Measurements from ENCODE around the gene STRA6. TPM values are rescaled to one million over a fixed set of nuclear protein-coding genes. Genes with fewer than 3 reads are reported as not detected.

The STRA6 gene
- total RNA-seq, 6 donors from 2014 or later, result 0.22 to 3.5 (median 0.88) TPM; not detected in 3

GRCh38 chr15:74222240-74223119 lies 19.9 kb upstream of the STRA6 start:
- H3K4me3 ChIP-seq, result no peak overlapping the region
- H3K27ac ChIP-seq, result no peak overlapping the region
- no peak for DNase-seq
- H3K9me3 ChIP-seq, result no peaks in the 10 kb centered on the region
- no peak for ATAC-seq (ENCODE audit: low FRiP score in 2 of 2)
- WGBS, 2 donors, result 48 to 49% methylated on average over 24 to 25 of the region's 25 CpGs
- TF ChIP-seq POLR2AphosphoS5 (IDR thresholded peaks at IDR 0.05), result no peak
- TF ChIP-seq CTCF (IDR thresholded peaks at IDR 0.05), result no peak
- TF ChIP-seq EP300 (IDR thresholded peaks at IDR 0.05), result no peak
- TF ChIP-seq POLR2A (IDR thresholded peaks at IDR 0.05), result no peak
- peaks cover 0 to 2% (median 0%) of the 10 kb centered on the region in 4 donors for H3K4me1 ChIP-seq
- H3K27me3 ChIP-seq, result peaks cover 0 to 3% (median 0%) of the 10 kb centered on the region in 4 donors
- H3K36me3 ChIP-seq, result no peaks in the 10 kb centered on the region

- DNase-seq, result no peak
- Histone ChIP-seq H3K27me3 (peaks cover 0 to 3% (median 0%) of the 10 kb centered on the region in 4 donors), H3K36me3 (no peaks in the 10 kb centered on the region), H3K9me3 (no peaks in the 10 kb centered on the region), H3K27ac (no peak overlapping the region), H3K4me1 (peaks cover 0 to 2% (median 0%) of the 10 kb centered on the region in 4 donors), H3K4me3 (no peak overlapping the region)
- TF ChIP-seq POLR2A (IDR thresholded peaks at IDR 0.05), result no peak
- no peak for TF ChIP-seq CTCF (IDR thresholded peaks at IDR 0.05)
- no peak for TF ChIP-seq EP300 (IDR thresholded peaks at IDR 0.05)
- ATAC-seq (ENCODE audit: low FRiP score in 2 of 2), result no peak
- WGBS, 2 donors, result 43 to 64% methylated on average over 12 of the region's 12 CpGs
Measured at GRCh38 chr15:74221399-74222239, 19.0 kb upstream of the STRA6 start.

- no peaks in the 10 kb centered on the region for H3K36me3 ChIP-seq
- no peak overlapping the region for H3K27ac ChIP-seq
- no peak overlapping the region for H3K4me3 ChIP-seq
- WGBS, 2 donors, result 55 to 63% methylated on average over 11 of the region's 11 CpGs
- H3K9me3 ChIP-seq, result no peaks in the 10 kb centered on the region
- TF ChIP-seq EP300 (IDR thresholded peaks at IDR 0.05), result no peak
- TF ChIP-seq CTCF (IDR thresholded peaks at IDR 0.05), result no peak
- no peak for TF ChIP-seq POLR2A (IDR thresholded peaks at IDR 0.05)
- TF ChIP-seq POLR2AphosphoS5 (IDR thresholded peaks at IDR 0.05), result no peak
- ATAC-seq (ENCODE audit: low FRiP score in 2 of 2), result no peak
- no peak for DNase-seq
- H3K4me1 ChIP-seq, result peaks cover 0 to 2% (median 0%) of the 10 kb centered on the region in 4 donors
- H3K27me3 ChIP-seq, result peaks cover 0 to 3% (median 0%) of the 10 kb centered on the region in 4 donors
Measured at GRCh38 chr15:74220475-74221248, 18.1 kb upstream of the STRA6 start.

- peaks cover 0 to under 1% (median 0%) of the 10 kb centered on the region in 4 donors for H3K27me3 ChIP-seq
- TF ChIP-seq EP300 (IDR thresholded peaks at IDR 0.05) (no peak), POLR2AphosphoS5 (IDR thresholded peaks at IDR 0.05) (no peak), POLR2A (IDR thresholded peaks at IDR 0.05) (no peak), CTCF (IDR thresholded peaks at IDR 0.05) (no peak)
- no peaks in the 10 kb centered on the region for H3K36me3 ChIP-seq
- no peak for DNase-seq
- H3K4me1 ChIP-seq, result peaks cover 0 to 9% (median 2%) of the 10 kb centered on the region in 4 donors
- ATAC-seq (ENCODE audit: low FRiP score in 2 of 2), result no peak
- H3K27ac ChIP-seq, result no peak overlapping the region
- no peaks in the 10 kb centered on the region for H3K9me3 ChIP-seq
- 91 to 94% methylated on average over 14 to 16 of the region's 16 CpGs for WGBS, 2 donors
- H3K4me3 ChIP-seq, result no peak overlapping the region
Measured at GRCh38 chr15:74217907-74218885, 15.6 kb upstream of the STRA6 start.
